NB4 (cell line): ENCODE measurements around the gene CBX7.

Source experiments
- DNase-seq: peaks from one replicate; pipeline ENCODE4 v3.0.0; 2010; ENCODE audit warnings: low read depth
- H3K4me3 ChIP-seq: one replicate; pipeline ENCODE4 v1.5.1; 2011; ENCODE audit warnings: mild to moderate bottlenecking, low read depth, low read length, moderate library complexity
- CTCF ChIP-seq: IDR thresholded peaks from one replicate; pipeline ENCODE4 v1.5.1; 2012; ENCODE audit warnings: low read depth, low read length
- MAX ChIP-seq: IDR thresholded peaks from 2 replicates; pipeline ENCODE4 v1.6.1; 2011; ENCODE audit warnings: low read depth, low read length
- MYC ChIP-seq: IDR thresholded peaks from 2 replicates; pipeline ENCODE4 v1.6.1; 2011; ENCODE audit warnings: low read depth, low read length
- POLR2A ChIP-seq: IDR thresholded peaks from 2 replicates; pipeline ENCODE4 v1.6.1; 2011; ENCODE audit warnings: mild to moderate bottlenecking; ENCODE audit not compliant: insufficient read length; ENCODE audit errors: extremely low read depth

The CBX7 gene

GRCh38 chr22:39115977-39116621 is 36.4 kb downstream of the CBX7 start:
- DNase-seq: no peak

GRCh38 chr22:39115570-39115969 is 36.9 kb downstream of the CBX7 start:
- DNase-seq: no peak
- no peak overlapping the region for H3K4me3 ChIP-seq
- TF ChIP-seq POLR2A: no peak
- no peak for TF ChIP-seq CTCF
- no peak for TF ChIP-seq MAX
- no peak for TF ChIP-seq MYC

More at GRCh38 chr22:39115977-39116621, 36.4 kb downstream of the CBX7 start:
- TF ChIP-seq MYC: no peak
- TF ChIP-seq MAX: no peak
- no peak for TF ChIP-seq POLR2A
- no peak for TF ChIP-seq CTCF
- H3K4me3 ChIP-seq: no peak overlapping the region

- no peak for TF ChIP-seq POLR2A
- TF ChIP-seq MYC: no peak
- no peak for TF ChIP-seq CTCF
- no peak for TF ChIP-seq MAX
- no peak overlapping the region for H3K4me3 ChIP-seq
- no peak for DNase-seq
Observed at GRCh38 chr22:39114112-39114511, 38.4 kb downstream of the CBX7 start.

GRCh38 chr22:39110631-39111561 is 41.6 kb downstream of the CBX7 start:
- TF ChIP-seq MAX (no peak), POLR2A (no peak)
- no peak overlapping the region for H3K4me3 ChIP-seq
- peak; percentile 51 for DNase-seq

- no peak for DNase-seq
- TF ChIP-seq POLR2A (no peak), CTCF (no peak), MYC (no peak)
- H3K4me3 ChIP-seq: no peak overlapping the region
Observed at GRCh38 chr22:39109361-39109760, 43.1 kb downstream of the CBX7 start.

GRCh38 chr22:39108487-39108886 is 44.0 kb downstream of the CBX7 start:
- no peak for DNase-seq
- H3K4me3 ChIP-seq: no peak overlapping the region
- TF ChIP-seq MYC (no peak), CTCF (no peak), MAX (no peak), POLR2A (no peak)
